NCI-H345 treated with DMSO at 0.1 percent for 48 hours (cell line): ENCODE data around the gene LUZP1.

Experiments
- DNase-seq: peaks from one replicate; lab custom pipeline; 2025; ENCODE audit not compliant: unreplicated experiment; lab: John Stamatoyannopoulos, UW

The LUZP1 gene

DNA sequence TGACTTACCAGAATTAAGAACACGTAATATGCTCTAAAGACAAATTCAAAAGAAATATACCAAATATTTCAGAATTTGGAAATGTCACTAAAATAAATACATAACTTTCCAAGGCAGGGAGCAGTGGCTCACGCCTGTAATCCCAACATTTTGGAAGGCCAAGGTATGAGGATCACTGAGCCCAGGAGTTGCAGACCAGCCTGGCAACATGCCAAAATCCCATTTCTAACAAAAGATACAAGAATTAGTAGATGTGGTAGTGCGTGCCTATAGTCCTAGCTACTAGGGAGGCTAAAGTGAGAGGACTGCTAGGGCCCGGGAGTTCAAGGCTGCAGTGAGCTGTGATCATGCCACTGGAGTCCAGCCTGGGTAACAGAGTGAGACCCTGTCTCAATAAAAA lies 11.7 kb downstream of the LUZP1 start:
- DNase-seq: no peak

DNA sequence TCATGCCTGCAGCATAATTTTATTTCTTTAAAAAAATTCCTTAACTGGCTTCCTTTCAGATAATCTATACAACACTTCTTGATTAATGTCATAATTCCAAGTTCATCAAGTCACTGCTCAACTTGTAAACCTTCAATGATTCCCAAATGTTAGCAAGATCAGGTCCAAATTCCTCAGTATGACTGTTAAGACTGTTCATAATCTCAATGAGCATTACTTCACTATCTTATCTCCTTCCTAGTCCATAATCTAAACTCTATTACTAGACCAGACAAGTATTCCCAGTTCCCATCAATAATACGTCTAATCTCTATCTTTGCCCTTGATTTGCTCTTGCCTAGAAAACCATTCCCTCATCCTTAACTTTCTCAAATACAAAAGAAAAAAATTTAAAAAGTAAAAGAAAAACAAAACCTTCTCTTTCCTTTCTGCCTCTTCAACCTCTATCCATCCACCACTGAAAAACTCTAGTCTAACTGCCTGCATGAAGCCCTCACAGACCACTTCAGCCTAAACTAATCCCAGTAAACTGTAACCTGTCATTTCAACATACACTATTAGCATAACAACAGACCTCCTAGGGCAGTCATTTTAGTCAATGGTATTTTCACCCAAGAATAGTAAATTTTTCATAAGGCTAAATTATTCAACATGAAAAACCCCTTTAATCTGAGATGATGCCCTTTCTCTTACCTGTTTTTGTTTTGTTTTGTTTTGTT lies 15.5 kb downstream of the LUZP1 start:
- no peak for DNase-seq

DNA sequence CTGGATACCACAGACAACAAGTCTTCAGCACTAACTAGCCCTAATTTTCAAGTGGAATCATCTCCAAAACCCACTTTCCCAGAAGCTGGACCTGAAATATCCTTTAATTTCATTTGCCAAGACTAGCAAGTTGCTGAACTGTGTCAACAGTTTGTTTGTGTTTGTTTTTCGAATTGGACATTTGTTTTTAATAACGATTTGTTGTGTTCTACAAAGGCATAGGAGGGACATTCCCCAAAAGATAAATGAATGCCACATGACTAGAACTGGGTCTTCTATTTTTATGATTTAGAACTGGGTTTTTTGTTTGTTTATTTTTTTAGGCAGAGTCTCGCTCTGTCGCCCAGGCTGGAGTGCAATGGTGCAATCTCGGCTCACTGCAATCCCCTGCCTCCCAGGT lies 17.9 kb downstream of the LUZP1 start:
- no peak for DNase-seq

DNA sequence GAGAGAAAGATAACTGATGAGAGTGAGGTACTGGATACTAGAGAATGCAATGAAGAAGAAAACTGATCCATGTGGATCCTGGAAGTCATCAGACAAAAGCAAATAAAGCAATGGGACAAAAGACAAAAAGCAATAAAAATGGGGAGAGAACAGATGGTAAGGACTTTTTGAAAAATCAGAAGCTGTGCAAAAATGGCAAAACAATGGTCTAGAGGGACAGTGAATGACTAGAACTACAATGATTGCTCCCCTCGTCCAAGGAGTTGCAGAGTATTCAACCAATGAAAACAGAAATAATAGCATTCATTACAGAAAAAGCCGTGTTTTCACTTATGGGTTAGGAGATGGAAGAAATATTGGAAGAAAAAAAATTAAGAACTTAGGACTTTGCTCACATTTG lies 18.5 kb downstream of the LUZP1 start:
- no peak for DNase-seq

DNA sequence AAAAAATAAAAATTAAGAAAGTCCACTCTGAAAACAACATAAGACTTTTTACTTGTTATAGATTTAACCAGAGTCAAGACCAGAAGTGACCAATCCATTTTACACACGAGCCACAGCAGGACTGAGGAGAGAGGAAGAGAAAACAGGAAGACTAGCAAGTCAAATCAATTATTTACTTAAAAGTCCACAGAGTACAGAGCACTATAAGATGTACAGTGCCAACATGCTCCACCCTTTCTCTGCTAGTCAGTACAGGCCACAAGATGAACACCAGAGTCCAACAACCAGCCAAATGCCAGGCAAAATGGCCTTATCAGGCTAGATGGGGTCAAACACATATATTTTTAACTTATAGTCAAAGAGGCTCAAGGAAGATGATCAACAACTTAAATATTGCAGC lies 19.5 kb downstream of the LUZP1 start:
- no peak for DNase-seq

DNA sequence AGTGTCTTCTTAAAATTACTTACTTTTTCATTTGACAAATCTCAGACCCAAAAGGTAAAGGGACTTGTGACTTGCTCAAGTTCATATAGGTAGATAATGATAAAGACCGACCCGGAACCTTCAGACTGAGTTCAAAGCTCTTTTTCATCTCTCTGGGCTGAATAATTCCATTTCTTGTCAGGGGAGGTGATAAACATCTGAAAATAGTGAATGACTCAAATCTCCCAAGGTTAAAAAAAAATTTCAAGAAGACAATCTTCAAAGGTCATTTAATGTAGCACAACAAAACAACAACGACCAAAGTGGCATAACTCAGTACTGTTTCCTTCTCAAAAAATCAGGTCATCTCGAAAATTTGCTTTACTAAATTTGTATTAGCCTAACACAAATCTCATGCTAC lies 20.6 kb downstream of the LUZP1 start:
- DNase-seq: no peak

DNA sequence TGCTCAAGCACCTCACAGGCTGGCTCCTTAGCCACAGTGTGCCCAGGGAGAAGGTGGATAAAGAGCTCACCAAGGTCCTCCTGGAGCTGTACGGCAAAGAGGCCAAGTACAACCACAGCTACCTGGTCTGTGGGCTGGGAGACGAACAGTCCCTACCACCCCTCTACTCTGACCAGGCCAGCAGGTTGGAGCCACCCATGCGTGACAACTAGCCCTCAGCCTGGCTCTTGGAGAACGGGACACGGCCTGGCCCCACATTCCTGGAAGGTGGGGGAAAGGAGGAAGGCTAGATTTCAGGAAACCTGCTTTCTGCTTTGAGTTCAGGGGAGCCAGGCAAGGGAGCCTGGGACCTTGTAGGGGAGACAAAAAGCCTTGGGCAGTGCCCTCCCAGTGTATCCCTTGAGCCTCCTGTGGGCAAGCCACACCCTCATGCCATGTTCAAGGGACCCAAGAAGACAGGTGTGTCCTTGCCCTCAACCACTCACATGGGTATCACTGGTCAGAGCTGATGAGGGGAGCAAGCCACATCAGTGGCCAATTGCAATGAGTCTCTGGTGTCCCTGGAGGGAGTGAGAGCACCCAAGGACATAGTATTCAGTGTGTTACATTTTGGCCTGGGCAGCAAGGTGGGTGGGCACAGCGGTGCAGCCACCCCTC lies 27.6 kb downstream of the LUZP1 start:
- DNase-seq: no peak

DNA sequence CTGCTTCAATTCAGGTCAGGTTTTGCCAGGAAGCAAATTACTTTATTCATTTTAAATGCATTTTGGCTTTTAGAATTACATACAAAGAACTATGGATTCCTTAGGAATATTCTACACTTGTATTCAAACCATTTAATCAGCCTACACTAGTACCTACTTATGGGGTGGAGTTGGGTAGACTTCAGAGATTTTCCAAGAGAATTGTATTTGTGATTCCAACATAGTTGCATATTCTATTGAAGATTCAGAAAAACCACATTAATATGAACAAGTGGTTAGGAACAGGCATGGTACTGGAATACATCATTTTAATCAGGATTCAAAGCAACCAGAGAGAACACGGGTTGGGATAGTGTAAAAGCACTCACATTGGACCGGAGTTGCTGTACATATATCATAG lies 33.4 kb downstream of the LUZP1 start:
- no peak for DNase-seq

DNA sequence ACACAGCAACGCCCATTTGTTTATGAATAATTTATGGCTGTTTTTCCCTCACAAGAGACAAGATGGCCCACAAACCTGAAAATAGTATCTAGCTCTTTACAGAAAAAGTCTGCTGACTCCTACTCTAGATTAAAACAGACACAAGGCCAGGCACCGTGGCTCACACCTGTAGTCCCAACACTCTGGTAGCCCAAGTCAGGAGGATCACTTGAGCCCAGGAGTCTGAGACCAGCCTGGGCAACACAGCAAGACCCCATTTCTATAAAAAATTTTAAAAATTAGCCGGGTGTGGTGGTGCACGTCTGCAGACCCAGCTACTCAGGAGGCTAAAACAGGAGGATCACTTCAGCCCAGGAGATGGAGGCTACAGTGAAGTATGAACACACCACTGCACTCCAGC lies 34.6 kb downstream of the LUZP1 start:
- no peak for DNase-seq

DNA sequence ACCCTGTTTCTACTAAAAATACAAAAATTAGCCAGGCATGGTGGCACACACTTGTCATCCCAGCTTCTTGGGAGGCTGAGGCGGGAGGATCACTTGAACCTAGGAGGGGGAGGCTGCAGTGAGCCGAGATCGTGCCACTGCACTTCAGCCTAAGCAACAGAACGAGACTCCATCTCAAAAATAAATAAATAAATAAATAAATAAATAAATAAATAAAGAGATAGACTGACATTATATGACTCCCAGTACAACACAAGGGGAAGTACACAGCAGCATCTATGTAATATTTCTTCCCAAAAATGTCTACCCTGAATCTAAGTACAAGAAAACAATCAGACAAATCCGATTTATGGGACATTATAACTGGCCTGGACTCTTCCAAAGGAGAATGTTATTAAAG lies 35.1 kb downstream of the LUZP1 start:
- DNase-seq: no peak

DNA sequence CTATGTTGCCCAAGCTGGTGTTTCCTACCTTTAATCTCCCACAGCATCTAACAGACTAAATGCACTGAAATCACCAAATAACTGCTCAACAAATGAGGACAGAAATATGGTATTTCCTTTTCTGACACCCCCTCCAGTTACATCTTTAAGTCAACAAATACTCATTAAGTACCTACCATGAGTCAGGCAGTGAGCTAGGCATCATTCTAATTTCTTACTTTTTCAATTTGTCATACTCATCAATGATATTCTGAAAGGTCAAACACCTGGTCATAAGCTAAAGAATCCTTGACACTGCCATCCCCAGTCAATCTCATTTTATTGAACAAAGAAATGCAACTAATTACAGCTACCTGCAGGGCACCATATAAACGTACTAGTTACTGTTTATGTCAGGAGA lies 36.6 kb downstream of the LUZP1 start:
- DNase-seq: no peak

DNA sequence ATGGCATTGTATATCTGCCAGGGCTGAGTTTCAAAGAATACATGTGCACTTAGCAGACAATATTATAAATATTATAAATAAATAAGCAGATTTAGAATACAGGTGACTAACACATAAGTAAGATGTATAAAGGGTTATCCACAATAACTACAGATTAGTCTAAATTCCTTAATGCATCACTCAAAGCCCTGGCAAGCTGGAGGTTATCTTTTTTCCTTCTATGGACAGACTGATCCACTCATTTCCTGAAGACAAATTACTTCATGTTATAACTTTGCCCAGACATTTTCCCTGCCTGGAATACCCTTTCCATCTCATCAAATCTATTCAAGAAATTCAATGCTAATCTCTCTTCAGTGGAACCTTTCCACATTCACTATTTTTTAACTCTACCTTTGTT lies 38.8 kb downstream of the LUZP1 start:
- DNase-seq: no peak

DNA sequence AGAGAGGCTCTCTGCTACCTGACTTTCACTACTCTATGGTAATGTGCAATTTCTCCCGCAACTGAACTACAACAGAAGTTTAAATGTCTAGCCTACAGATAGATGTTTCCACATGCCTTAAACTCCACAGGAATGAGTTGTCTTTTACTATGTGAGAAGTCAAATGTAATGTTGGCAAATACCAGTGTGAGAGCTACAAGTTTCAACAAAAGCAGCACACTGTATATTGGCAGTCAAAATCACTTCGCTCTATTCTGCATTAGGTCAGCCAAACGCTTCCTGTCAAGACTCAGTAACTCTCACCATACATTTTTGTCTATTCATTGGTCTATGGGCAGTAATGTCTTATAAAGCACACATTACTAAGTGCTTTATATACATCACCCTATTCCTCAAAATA lies 41.9 kb downstream of the LUZP1 start:
- no peak for DNase-seq

DNA sequence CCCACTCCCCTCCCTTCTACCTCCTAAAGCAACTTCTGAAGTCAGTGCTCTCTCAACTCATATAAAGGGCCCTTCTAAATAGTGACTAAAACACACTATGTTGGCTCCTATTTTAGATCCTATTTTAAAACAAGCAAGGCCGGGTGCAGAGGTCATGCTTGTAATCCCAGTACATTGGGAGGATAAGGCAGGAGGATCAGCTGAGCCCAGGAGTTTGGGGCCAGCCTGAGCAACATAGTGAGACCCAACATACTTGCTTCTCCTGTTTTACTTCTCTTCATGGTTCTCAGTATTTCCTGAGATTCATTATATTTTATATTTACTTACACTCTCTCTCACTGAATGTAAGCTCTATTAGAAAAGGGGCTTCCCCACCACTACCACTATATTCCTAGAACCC lies 42.5 kb downstream of the LUZP1 start:
- DNase-seq: no peak

DNA sequence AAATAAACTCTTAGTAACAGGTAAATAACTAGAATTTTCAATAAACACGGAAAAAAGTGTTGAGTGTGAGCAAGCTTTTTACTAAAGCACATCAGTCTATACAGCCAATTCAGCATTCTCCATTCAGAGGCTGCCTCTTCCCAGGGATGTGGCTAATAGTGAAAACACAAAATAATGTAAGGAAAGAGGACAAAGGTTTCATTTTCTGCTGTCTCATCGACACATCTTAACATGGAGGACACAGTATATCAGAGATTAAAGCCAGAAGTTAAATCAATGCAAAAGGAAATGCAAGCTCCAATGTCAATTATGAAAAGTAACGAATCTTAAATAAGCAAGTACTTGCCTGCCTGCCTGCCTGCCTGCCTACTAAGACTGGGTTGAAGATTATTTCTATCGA lies 43.2 kb downstream of the LUZP1 start:
- no peak for DNase-seq

DNA sequence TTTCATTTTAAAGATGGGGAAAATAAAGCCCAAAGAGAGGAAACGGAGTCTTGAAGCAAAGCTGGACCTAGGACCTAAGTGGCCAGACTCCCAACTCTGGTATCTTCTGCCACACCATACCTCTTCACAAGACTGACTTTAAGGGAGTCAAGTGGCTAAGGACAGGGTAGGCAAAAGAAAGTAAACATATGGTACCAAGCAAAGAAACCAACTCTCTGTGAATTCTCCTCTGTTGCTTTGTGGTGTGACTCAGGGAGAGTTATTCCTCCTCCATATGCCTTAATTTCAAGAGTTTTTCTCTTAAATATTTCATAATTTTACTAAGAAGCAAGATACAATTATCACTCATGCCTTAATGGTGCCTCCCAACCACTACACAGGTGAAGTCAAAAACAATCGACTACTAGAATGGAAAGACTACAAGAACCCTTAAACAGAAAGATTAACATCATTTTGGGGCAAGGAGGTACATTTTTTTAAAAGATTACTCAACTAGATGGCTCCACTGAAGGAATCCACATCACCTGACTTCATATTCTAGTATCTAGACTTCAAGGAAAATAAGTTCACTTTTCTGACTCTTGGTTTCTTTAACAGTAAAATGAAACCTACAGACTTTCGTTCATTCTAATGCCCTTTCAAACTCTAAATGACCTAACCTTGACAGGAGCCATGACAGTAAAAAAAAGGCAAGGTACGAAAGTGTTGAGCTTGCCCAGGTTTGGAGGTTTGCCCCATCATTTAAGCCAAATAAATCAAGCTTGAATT lies 44.2 kb downstream of the LUZP1 start:
- no peak for DNase-seq

DNA sequence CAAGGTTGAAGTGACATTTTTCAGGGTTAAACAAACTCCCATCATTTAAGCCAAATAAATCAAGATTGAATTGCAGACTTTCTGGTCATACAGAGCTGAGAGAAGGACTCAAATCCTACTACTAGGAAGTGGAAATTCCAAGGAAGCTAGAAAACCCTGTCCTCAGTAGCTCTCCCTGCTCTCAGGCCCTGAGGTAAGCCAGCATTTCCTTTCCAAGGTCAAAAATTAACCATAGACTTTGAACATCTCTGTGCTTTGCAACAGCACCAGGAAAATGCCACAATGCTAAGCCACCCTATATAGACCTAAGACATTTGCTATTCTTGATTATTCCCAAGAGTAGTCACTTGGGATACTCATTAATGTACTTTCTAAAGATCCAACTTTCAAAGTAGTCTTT lies 45.1 kb downstream of the LUZP1 start:
- no peak for DNase-seq

DNA sequence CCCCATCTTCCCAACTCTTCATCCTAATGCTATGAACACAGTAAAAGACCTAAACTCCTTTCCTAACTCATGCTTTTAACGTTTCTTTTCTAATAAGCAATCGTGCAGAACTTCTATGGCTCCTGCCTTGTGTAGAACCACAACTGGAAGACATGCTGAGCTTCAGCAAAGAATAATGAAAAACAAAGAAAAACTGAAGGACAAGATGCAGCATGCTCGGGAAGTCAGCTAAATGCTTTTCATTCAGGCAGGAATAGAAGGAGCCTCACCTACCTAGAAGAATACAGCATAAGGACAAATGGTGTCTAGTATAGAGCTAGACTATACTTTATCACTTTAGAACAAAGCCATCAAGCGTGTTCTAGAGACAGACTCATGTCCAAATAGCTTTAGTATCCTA lies 45.9 kb downstream of the LUZP1 start:
- DNase-seq: no peak

DNA sequence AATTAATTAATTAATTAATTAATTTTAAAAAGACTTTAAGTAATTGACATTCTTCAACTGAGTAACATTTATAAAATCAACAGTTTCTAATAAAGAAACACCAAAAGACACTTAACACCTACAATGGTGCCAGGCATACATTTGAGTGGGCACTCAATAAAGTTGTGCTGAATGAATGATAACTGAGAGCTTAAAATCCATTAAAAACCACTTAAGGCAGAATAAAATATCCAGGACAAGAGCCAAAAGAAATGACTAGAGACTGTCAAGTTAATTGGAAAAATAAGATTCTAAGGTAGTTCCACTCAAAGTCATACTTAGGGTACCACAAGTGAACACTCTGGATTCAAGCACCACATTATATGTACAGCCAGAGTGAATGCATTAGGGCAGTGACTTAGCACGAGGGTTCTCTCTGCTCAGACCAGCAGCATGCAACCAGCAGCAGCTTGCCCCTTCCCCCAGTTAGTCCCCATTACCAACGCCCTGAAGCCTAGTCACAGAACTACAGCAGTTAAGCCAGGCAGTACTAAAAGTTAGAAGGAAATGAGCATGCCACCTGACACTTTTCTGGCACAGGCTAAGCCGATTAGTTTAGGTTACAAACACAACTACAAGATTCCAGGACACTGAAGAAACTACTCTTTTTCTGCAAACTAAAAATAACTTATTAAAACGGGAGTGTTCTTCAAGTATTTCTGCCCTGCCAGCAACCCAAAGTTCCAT lies 46.5 kb downstream of the LUZP1 start:
- DNase-seq: no peak

DNA sequence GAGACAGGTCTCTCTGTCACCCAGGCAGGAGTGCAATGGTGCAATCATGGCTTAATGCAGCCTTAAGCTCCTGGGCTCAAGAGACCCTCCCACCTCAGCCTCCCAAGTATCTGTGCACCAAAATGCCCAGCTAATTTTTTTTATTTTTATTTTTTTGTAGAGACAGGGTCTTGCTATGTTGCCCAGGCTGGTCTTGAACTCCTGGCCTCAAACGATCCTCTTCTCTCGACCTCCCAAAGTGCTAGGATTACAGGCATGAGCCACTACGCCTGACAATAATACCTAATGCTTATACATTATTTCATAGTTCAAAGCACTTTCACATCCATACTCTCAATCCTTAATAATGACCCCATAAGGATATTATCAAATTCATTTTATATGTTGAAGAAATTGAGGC lies 48.3 kb downstream of the LUZP1 start:
- DNase-seq: no peak

DNA sequence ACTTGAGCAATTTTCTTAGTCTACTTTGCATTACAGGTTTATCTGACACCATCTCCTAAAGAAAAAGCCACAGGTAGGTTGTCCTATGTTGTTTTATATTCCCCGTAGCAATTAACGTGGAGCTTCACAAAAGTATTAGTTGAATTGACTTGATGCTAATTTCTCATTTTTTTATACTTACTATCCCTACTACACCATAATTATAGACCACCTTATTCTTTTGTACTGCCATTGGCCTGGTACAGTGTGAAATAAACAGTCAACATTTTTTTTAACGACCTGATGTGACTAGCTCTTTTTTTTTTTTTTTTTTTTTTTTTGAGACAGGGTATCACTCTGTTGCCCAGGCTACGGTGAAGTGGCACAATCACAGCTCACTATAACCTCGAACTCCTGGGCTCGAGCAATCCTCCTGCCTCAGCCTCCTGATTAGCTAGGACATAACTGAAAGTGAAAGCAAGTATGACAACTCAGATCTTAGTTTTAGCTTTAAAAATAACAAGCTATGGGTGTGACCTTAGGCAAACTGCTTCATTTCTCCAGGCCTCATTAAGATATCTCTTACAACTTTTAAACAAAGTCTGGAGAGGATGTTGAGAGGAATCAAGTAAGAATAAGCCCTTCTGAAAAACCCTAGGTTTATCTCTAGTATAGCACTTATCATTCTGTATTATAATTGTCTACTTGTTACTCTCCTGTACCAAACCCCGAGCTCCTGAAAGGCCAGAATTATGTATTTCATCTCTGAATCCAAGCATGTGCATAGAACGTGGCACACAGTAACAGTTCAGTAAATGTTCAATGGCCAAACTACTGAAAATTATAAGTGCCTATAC lies 49.5 kb downstream of the LUZP1 start:
- no peak for DNase-seq
